ENCODE measurements around the gene COG1. TPM values are rescaled to one million over a fixed set of nuclear protein-coding genes. Genes with fewer than 3 reads are reported as not detected.

The COG1 gene
- total RNA-seq, 2 experiments from 2014 or later, result 29.8 to 30.6 TPM

GRCh38 chr17:73226556-73227172 is 33.8 kb downstream of the COG1 start:
- ChIA-PET CTCF (interaction anchor here (0.6 to 2.8 kb wide), 6 partner anchors 9 to 670 kb away, joined by 3 to 7 read pairs (median 6); no protein-coding TSS in a partner anchor), POLR2A (interaction anchor here (0.9 to 1.5 kb wide), 3 partner anchors 14 to 34 kb away, joined by 3 to 5 read pairs (median 4); no protein-coding TSS in a partner anchor)
- Mint-ChIP-seq H3K27ac (peak overlapping the region; percentile 49), H3K36me3 (peaks cover 9% of the 10 kb centered on the region), H3K27me3 (no peaks in the 10 kb centered on the region), H3K4me3 (no peak overlapping the region), H3K4me1 (ENCODE audit: low read depth) (peaks cover 63% of the 10 kb centered on the region), H3K9me3 (no peaks in the 10 kb centered on the region)
- intact Hi-C loops (cut with micrococcal nuclease), result loop anchor here (2.0 to 10.0 kb wide), 2 partner anchors 16 to 1058 kb away; no protein-coding TSS in a partner anchor
- no peak for DNase-seq

- DNase-seq, result no peak
- H3K9me3 Mint-ChIP-seq, result no peaks in the 10 kb centered on the region
- no peaks in the 10 kb centered on the region for H3K27me3 Mint-ChIP-seq
- peaks cover 9% of the 10 kb centered on the region for H3K36me3 Mint-ChIP-seq
- CTCF ChIA-PET, result interaction anchor here (0.7 to 2.8 kb wide), 6 partner anchors 9 to 670 kb away, joined by 3 to 7 read pairs (median 6); no protein-coding TSS in a partner anchor
- H3K27ac Mint-ChIP-seq, result peak overlapping the region; percentile 49
- intact Hi-C loops (cut with micrococcal nuclease), result loop anchor here (2.0 to 10.0 kb wide), 2 partner anchors 17 to 1057 kb away; no protein-coding TSS in a partner anchor
- peak overlapping the region; percentile 17 for H3K4me3 Mint-ChIP-seq
- POLR2A ChIA-PET, result interaction anchor here (0.9 to 1.5 kb wide), 3 partner anchors 15 to 35 kb away, joined by 3 to 5 read pairs (median 4); no protein-coding TSS in a partner anchor
- H3K4me1 Mint-ChIP-seq (ENCODE audit: low read depth), result peaks cover 61% of the 10 kb centered on the region
These were observed 34.5 kb downstream of the COG1 start for GRCh38 chr17:73227379-73227778.

GRCh38 chr17:73227944-73228343 is 35.1 kb downstream of the COG1 start:
- CTCF ChIA-PET, result interaction anchor here (1.2 to 2.8 kb wide), 4 partner anchors 142 to 671 kb away, joined by 3 to 7 read pairs (median 6); no protein-coding TSS in a partner anchor
- H3K27ac Mint-ChIP-seq, result no peak overlapping the region
- H3K36me3 Mint-ChIP-seq, result peaks cover 7% of the 10 kb centered on the region
- no peak for DNase-seq
- POLR2A ChIA-PET, result interaction anchor here (0.6 to 1.0 kb wide), 5 partner anchors 11 to 63 kb away, joined by 3 to 5 read pairs (median 3); partner anchors contain the start of gene SSTR2
- no peaks in the 10 kb centered on the region for H3K9me3 Mint-ChIP-seq
- H3K4me1 Mint-ChIP-seq (ENCODE audit: low read depth), result peaks cover 61% of the 10 kb centered on the region
- H3K27me3 Mint-ChIP-seq, result no peaks in the 10 kb centered on the region
- no peak overlapping the region for H3K4me3 Mint-ChIP-seq
- intact Hi-C loops (cut with micrococcal nuclease), result loop anchor here (2.0 to 10.0 kb wide), 2 partner anchors 17 to 1057 kb away; no protein-coding TSS in a partner anchor

DNA sequence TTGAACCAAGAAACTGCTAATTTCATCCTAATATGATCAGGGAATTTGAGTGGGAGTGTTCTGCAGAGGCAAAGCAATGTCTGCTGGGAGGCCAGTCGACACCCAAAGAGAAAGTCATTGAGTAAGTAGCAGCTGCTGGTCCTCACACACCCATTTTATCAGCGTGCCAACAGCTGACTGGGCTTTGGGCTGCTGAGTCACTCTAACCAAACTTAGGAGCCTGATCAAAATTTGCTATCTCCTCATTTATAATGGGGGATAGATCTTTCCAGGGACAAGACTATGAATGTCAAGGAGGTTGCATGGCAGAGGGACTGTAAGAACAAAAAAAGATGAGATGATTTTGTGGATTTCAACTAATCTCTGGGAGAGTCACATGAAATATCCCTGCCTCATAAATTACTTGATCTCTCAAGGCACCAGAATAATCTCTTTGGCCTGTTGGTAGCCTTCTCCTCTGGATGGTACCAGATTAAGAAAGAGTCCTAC is 35.9 kb downstream of the COG1 start:
- CTCF ChIA-PET, result interaction anchor here (1.0 to 2.8 kb wide), 4 partner anchors 27 to 672 kb away, joined by 3 to 7 read pairs (median 5); no protein-coding TSS in a partner anchor

DNA sequence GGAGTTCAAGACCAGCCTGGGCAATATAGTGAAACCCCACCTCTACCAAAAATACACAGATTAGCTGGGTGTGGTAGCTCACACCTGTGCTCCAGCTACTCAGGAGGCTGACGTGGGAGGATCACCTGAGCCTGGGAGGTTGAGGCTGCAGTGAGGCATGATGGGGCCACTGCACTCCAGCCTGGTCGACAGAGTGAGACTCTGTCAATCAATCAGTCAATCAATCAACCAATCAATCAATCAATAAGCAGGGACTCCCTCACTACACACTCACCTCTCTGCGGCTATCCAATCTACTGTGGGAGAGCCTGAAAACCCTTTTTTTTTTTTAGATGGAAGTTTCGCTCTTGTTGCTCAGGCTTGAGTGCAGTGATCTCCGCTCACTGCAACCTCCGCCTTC is 37.2 kb downstream of the COG1 start:
- intact Hi-C loops (cut with micrococcal nuclease), result no loop called here
- CTCF ChIA-PET, result interaction anchor here (3.0 kb wide), 1 partner anchor 505 kb away, joined by 11 read pairs; no protein-coding TSS in a partner anchor

More for the DNA sequence above, 35.9 kb downstream of the COG1 start:
- POLR2A ChIA-PET, result interaction anchor here (0.6 to 1.0 kb wide), 3 partner anchors 12 to 64 kb away, joined by 3 read pairs; partner anchors contain the start of gene SSTR2
- H3K4me3 Mint-ChIP-seq, result no peak overlapping the region
- no peaks in the 10 kb centered on the region for H3K27me3 Mint-ChIP-seq
- no peaks in the 10 kb centered on the region for H3K9me3 Mint-ChIP-seq
- intact Hi-C loops (cut with micrococcal nuclease), result loop anchor here (10.0 kb wide), 1 partner anchor 1056 kb away; no protein-coding TSS in a partner anchor
- peaks cover 7% of the 10 kb centered on the region for H3K36me3 Mint-ChIP-seq
- peak; percentile 54 for DNase-seq
- H3K27ac Mint-ChIP-seq, result no peak overlapping the region
- H3K4me1 Mint-ChIP-seq (ENCODE audit: low read depth), result peaks cover 69% of the 10 kb centered on the region

DNA sequence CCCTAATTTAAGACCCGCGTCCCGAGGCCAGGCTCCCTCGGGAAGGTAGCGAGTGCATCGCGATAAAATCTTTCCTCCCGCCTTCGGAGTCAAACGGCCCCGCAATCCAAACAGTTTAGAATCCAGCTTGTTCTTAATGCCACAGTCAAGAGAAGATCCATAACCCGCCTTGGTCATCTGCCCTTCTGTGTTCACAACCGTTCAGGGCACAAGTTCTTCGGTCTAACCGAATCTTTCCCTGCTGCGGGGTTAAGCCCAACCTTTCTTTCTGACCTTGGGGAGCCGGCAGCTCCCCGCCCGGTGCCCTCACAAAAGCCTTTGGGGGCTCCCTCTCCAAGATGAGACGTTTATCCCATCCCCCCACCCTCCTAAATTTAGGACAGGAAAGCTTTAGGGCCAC is 38.5 kb downstream of the COG1 start:
- POLR2A ChIA-PET, result interaction anchor here (1.0 to 2.9 kb wide), 4 partner anchors 20 to 512 kb away, joined by 4 to 23 read pairs (median 5); partner anchors contain the start of gene COG1
- H3K27ac Mint-ChIP-seq, result peak overlapping the region; percentile 94
- CTCF ChIA-PET, result interaction anchor here (0.6 to 3.0 kb wide), 11 partner anchors 20 to 971 kb away, joined by 3 to 21 read pairs (median 4); partner anchors contain the start of genes COG1 and RPL38
- peak; percentile 20 for DNase-seq
- intact Hi-C loops (cut with micrococcal nuclease), result no loop called here
- H3K4me1 Mint-ChIP-seq (ENCODE audit: low read depth), result peaks cover 56% of the 10 kb centered on the region
- H3K9me3 Mint-ChIP-seq, result no peaks in the 10 kb centered on the region
- H3K36me3 Mint-ChIP-seq, result peaks cover 12% of the 10 kb centered on the region
- H3K27me3 Mint-ChIP-seq, result no peaks in the 10 kb centered on the region
- H3K4me3 Mint-ChIP-seq, result peak overlapping the region; percentile 94

More for the DNA sequence above, 37.2 kb downstream of the COG1 start:
- POLR2A ChIA-PET, result interaction anchor here (2.9 kb wide), 1 partner anchor 37 kb away, joined by 23 read pairs; the partner anchor contains the start of gene COG1
- no peak for DNase-seq
- Mint-ChIP-seq H3K36me3 (peaks cover 9% of the 10 kb centered on the region), H3K9me3 (no peaks in the 10 kb centered on the region), H3K4me3 (no peak overlapping the region), H3K4me1 (ENCODE audit: low read depth) (peaks cover 63% of the 10 kb centered on the region), H3K27ac (no peak overlapping the region), H3K27me3 (no peaks in the 10 kb centered on the region)

- H3K4me1 Mint-ChIP-seq (ENCODE audit: low read depth), result peaks cover 50% of the 10 kb centered on the region
- ChIA-PET CTCF (interaction anchor here (0.6 to 3.0 kb wide), 12 partner anchors 20 to 971 kb away, joined by 3 to 21 read pairs (median 4); partner anchors contain the start of genes COG1 and RPL38), POLR2A (interaction anchor here (0.8 to 2.9 kb wide), 8 partner anchors 20 to 641 kb away, joined by 3 to 23 read pairs (median 4); partner anchors contain the start of gene COG1)
- peak overlapping the region; percentile 94 for H3K27ac Mint-ChIP-seq
- peak; percentile 98 for DNase-seq
- no peaks in the 10 kb centered on the region for H3K9me3 Mint-ChIP-seq
- peaks cover 9% of the 10 kb centered on the region for H3K36me3 Mint-ChIP-seq
- H3K27me3 Mint-ChIP-seq, result no peaks in the 10 kb centered on the region
- peak overlapping the region; percentile 94 for H3K4me3 Mint-ChIP-seq
- intact Hi-C loops (cut with micrococcal nuclease), result loop anchor here (1.0 to 2.0 kb wide), 4 partner anchors 22 to 507 kb away; partner anchors contain the start of gene COG1
These were observed 39.2 kb downstream of the COG1 start for GRCh38 chr17:73231841-73232586.

- H3K27me3 Mint-ChIP-seq, result no peaks in the 10 kb centered on the region
- intact Hi-C loops (cut with micrococcal nuclease), result loop anchor here (1.0 to 2.0 kb wide), 4 partner anchors 22 to 508 kb away; partner anchors contain the start of gene COG1
- POLR2A ChIA-PET, result interaction anchor here (0.8 to 2.9 kb wide), 7 partner anchors 21 to 642 kb away, joined by 3 to 23 read pairs (median 3); partner anchors contain the start of gene COG1
- H3K27ac Mint-ChIP-seq, result peak overlapping the region; percentile 94
- H3K36me3 Mint-ChIP-seq, result peaks cover 9% of the 10 kb centered on the region
- no peaks in the 10 kb centered on the region for H3K9me3 Mint-ChIP-seq
- H3K4me1 Mint-ChIP-seq (ENCODE audit: low read depth), result peaks cover 48% of the 10 kb centered on the region
- CTCF ChIA-PET, result interaction anchor here (0.6 to 3.0 kb wide), 8 partner anchors 9 to 507 kb away, joined by 3 to 21 read pairs (median 6); partner anchors contain the start of gene COG1
- peak overlapping the region; percentile 94 for H3K4me3 Mint-ChIP-seq
- peak; percentile 55 for DNase-seq
These were observed 39.9 kb downstream of the COG1 start for GRCh38 chr17:73232587-73233373.

- Mint-ChIP-seq H3K9me3 (no peaks in the 10 kb centered on the region), H3K4me3 (no peak overlapping the region), H3K36me3 (peaks cover 12% of the 10 kb centered on the region), H3K27ac (no peak overlapping the region), H3K27me3 (no peaks in the 10 kb centered on the region), H3K4me1 (ENCODE audit: low read depth) (peaks cover 42% of the 10 kb centered on the region)
- no peak for DNase-seq
- ChIA-PET POLR2A (no interaction called here), CTCF (interaction anchor here (1.2 kb wide), 1 partner anchor 21 kb away, joined by 5 read pairs; no protein-coding TSS in a partner anchor)
- intact Hi-C loops (cut with micrococcal nuclease), result no loop called here
These were observed 41.9 kb downstream of the COG1 start for GRCh38 chr17:73234736-73235135.

DNA sequence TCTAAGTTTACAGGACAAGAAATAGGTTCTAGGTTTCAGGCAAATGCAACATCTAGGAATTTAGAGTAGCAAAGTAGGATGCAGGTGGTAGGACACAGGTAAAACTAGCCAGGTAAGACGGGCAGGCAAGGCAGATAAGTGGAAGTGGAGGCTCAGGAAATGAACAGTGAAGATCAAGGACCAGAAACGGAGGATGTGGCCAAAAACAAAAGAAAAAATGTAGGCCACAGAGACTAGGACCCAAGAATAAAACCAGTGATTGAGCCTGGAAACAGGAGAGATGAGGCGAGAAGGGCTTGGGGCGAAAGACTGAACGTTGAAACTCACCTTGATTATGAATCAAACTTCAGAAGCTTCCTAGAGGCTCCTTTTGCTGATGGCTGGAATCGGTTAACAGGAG is 44.9 kb downstream of the COG1 start:
- Mint-ChIP-seq H3K27ac (peak overlapping the region; percentile 0), H3K4me3 (no peak overlapping the region), H3K36me3 (peaks cover 23% of the 10 kb centered on the region), H3K27me3 (no peaks in the 10 kb centered on the region), H3K4me1 (ENCODE audit: low read depth) (peaks cover 29% of the 10 kb centered on the region), H3K9me3 (no peaks in the 10 kb centered on the region)
- intact Hi-C loops (cut with micrococcal nuclease), result no loop called here
- no peak for DNase-seq
- ChIA-PET POLR2A (no interaction called here), CTCF (interaction anchor here (0.9 to 1.2 kb wide), 2 partner anchors 132 to 513 kb away, joined by 3 read pairs; no protein-coding TSS in a partner anchor)
